ENCODE data around the gene TRAF2. TPM values are rescaled to one million over a fixed set of nuclear protein-coding genes. Genes with fewer than 3 reads are reported as not detected.

TRAF2 gene
- total and polyA plus RNA-seq, 2 donors (not counting 1 experiment from before 2014, with no cell fraction given), result 25.5 to 54.5 TPM

DNA sequence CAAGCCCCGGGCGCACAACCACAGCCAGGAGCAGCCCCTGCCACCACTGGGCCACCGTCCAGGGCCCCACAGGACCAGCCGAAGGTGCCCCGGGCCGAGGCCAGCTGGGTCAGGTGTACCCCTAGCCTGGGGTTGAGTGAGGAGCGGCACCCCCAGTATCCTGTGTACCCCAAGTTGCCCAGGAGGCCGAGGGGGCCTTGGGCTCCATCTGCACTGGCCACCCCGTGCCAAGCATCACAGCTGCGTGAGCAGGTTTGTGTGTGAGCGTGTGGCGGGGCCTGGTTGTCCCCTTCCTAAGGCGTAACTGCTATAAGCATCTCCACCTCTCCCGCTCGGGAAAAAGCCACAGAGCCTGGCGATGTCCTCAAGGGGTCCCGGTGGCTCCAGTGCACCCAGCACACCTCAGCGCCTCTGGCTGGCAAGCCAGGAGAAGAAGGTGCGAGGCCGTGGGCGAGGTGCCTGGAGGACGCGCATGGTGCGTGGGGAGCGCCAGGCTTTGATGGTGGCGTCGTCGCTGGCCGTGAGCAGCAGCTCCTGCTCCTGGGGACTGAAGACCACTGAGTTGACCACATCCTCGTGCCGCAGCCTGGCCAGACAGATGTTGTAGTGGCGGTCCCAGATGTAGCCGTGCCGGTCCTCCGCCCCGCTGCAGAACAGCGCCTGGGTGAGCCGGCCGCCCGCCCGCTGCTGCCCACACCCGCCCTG lies 54.4 kb downstream of the TRAF2 start:
- WGBS (ENCODE audit: insufficient coverage), result 98% methylated on average over 42 of the region's 42 CpGs
- ATAC-seq (ENCODE audit: low read depth) (no peak), DNase-seq (no peak)
- intact Hi-C loops (cut with micrococcal nuclease), result no loop called here
- H3K27me3 ChIP-seq (replicated peaks in 1 of 4; ENCODE audit: control extremely low read depth in 1 of 4, control insufficient read depth in 3 of 4, insufficient read depth in 4 of 4, low read length in 3 of 4), result no peaks in the 10 kb centered on the region
- no peak overlapping the region for H3K4me2 ChIP-seq (replicated peaks; ENCODE audit: low read depth, low read length, poor library complexity, severe bottlenecking)
- H4K20me1 ChIP-seq (ENCODE audit: control insufficient read depth, insufficient read depth, low read length, poor library complexity, severe bottlenecking), result peaks cover 65% of the 10 kb centered on the region
- POLR2A ChIA-PET, result no interaction called here
- H3K27ac ChIP-seq (ENCODE audit: low read length in 2 of 2), result no peak overlapping the region
- H3K9me3 Mint-ChIP-seq (ENCODE audit: insufficient read depth), result no peaks in the 10 kb centered on the region
- H3K4me3 Mint-ChIP-seq, result no peak overlapping the region
- peaks cover 2 to 36% of the 10 kb centered on the region in 2 experiments for H3K36me3 ChIP-seq (replicated peaks in 1 of 2; ENCODE audit: control extremely low read depth in 1 of 2, control insufficient read depth in 1 of 2, extremely low read depth in 1 of 2, insufficient read depth in 2 of 2, low read length in 1 of 2)
- no peaks in the 10 kb centered on the region for H3K27me3 Mint-ChIP-seq
- peaks cover 6% of the 10 kb centered on the region for H3K4me1 Mint-ChIP-seq
- H3K9ac ChIP-seq (ENCODE audit: low read length), result no peak overlapping the region
- H3K79me2 ChIP-seq (ENCODE audit: control insufficient read depth, insufficient read depth, low read length), result peaks cover 22% of the 10 kb centered on the region
- H3K27ac Mint-ChIP-seq, result no peak overlapping the region
- peaks cover 6 to 18% of the 10 kb centered on the region in 2 donors for H3K4me1 ChIP-seq (ENCODE audit: control insufficient read depth in 2 of 2, insufficient read depth in 2 of 2, low read length in 2 of 2)
- TF ChIP-seq EZH2 (IDR thresholded peaks at IDR 0.05; ENCODE audit: borderline replicate concordance, insufficient read depth, low read depth, low read length, poor library complexity, severe bottlenecking), result no peak
- TF ChIP-seq, protein P1, sequence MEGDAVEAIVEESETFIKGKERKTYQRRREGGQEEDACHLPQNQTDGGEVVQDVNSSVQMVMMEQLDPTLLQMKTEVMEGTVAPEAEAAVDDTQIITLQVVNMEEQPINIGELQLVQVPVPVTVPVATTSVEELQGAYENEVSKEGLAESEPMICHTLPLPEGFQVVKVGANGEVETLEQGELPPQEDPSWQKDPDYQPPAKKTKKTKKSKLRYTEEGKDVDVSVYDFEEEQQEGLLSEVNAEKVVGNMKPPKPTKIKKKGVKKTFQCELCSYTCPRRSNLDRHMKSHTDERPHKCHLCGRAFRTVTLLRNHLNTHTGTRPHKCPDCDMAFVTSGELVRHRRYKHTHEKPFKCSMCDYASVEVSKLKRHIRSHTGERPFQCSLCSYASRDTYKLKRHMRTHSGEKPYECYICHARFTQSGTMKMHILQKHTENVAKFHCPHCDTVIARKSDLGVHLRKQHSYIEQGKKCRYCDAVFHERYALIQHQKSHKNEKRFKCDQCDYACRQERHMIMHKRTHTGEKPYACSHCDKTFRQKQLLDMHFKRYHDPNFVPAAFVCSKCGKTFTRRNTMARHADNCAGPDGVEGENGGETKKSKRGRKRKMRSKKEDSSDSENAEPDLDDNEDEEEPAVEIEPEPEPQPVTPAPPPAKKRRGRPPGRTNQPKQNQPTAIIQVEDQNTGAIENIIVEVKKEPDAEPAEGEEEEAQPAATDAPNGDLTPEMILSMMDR (IDR thresholded peaks at IDR 0.05), result no peak
- H2AFZ ChIP-seq (ENCODE audit: insufficient read depth, low read depth, low read length, poor library complexity, severe bottlenecking), result no peak overlapping the region
- CTCF ChIA-PET, result no interaction called here
- no peaks in the 10 kb centered on the region for H3K9me3 ChIP-seq (ENCODE audit: control extremely low read depth in 1 of 3, control insufficient read depth in 2 of 3, insufficient read depth in 1 of 3, low read length in 2 of 3)
- no peak overlapping the region for H3K4me3 ChIP-seq (ENCODE audit: control extremely low read depth in 1 of 5, extremely low read depth in 1 of 5, insufficient read depth in 1 of 5, low read depth in 2 of 5, low read length in 4 of 5)

DNA sequence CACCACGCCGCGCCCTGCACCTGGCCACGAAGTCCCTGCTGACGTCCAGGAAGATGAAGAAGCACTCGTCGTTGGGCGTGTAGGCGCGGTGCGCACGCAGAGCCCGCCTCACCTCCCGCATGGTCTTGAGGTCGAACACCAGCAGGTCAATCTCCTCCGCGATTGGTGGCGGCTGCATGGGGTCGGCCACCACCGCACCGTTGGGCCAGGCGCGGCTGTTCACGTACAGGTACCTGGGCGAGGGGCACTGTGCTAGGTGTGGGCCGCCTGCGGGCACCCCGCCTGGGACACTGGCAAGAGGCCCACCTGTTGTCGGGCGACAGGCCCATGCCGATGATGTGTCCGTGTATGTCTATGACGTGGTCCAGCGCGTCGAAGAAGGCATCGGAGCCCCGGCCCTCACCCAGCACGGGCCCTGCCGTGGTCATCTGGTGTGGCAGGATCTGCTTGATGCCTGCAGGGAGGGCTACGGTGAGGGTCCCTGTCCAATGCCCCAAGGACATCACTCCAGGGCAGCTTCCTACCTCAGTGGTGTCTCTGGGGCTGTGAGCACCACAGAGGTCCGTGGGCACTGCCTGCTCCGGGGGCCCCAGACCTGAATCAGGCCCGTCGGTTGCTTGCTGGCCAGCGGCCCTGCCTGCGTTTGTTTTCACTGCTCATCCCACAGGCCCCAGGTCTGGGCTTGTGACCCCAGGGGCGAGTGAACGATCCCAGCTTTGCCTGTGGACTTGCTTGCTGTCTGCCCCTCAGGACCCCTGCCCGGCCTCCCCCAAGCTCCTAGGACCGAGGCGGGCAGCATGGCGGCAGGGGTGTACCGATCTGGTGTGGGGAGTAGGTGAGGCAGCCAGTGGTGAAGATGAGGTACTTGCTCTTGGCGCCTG lies 55.2 kb downstream of the TRAF2 start:
- H2AFZ ChIP-seq (ENCODE audit: insufficient read depth, low read depth, low read length, poor library complexity, severe bottlenecking), result no peak overlapping the region
- Mint-ChIP-seq H3K4me3 (no peak overlapping the region), H3K9me3 (ENCODE audit: insufficient read depth) (no peaks in the 10 kb centered on the region), H3K27me3 (no peaks in the 10 kb centered on the region), H3K4me1 (peaks cover 6% of the 10 kb centered on the region), H3K27ac (no peak overlapping the region)
- no peak for TF ChIP-seq EZH2 (IDR thresholded peaks at IDR 0.05; ENCODE audit: borderline replicate concordance, insufficient read depth, low read depth, low read length, poor library complexity, severe bottlenecking)
- TF ChIP-seq, protein P1 (IDR thresholded peaks at IDR 0.05), result no peak
- no peak overlapping the region for H3K4me2 ChIP-seq (replicated peaks; ENCODE audit: low read depth, low read length, poor library complexity, severe bottlenecking)
- CTCF ChIA-PET, result no interaction called here
- POLR2A ChIA-PET, result no interaction called here
- 98% methylated on average over 53 of the region's 55 CpGs for WGBS (ENCODE audit: insufficient coverage)
- no peaks in the 10 kb centered on the region for H3K9me3 ChIP-seq (ENCODE audit: control extremely low read depth in 1 of 3, control insufficient read depth in 2 of 3, insufficient read depth in 1 of 3, low read length in 2 of 3)
- H3K4me1 ChIP-seq (ENCODE audit: control insufficient read depth in 2 of 2, insufficient read depth in 2 of 2, low read length in 2 of 2), result peaks cover 6 to 18% of the 10 kb centered on the region in 2 donors
- no peak overlapping the region for H3K4me3 ChIP-seq (ENCODE audit: control extremely low read depth in 1 of 5, extremely low read depth in 1 of 5, insufficient read depth in 1 of 5, low read depth in 2 of 5, low read length in 4 of 5)
- H3K9ac ChIP-seq (ENCODE audit: low read length), result no peak overlapping the region
- no peak for DNase-seq
- intact Hi-C loops (cut with micrococcal nuclease), result no loop called here
- H3K27ac ChIP-seq (ENCODE audit: low read length in 2 of 2), result no peak overlapping the region
- peaks cover 2 to 36% of the 10 kb centered on the region in 2 experiments for H3K36me3 ChIP-seq (replicated peaks in 1 of 2; ENCODE audit: control extremely low read depth in 1 of 2, control insufficient read depth in 1 of 2, extremely low read depth in 1 of 2, insufficient read depth in 2 of 2, low read length in 1 of 2)
- H4K20me1 ChIP-seq (ENCODE audit: control insufficient read depth, insufficient read depth, low read length, poor library complexity, severe bottlenecking), result peaks cover 64% of the 10 kb centered on the region
- no peak for ATAC-seq (ENCODE audit: low read depth)
- peaks cover 22% of the 10 kb centered on the region for H3K79me2 ChIP-seq (ENCODE audit: control insufficient read depth, insufficient read depth, low read length)
- no peaks in the 10 kb centered on the region for H3K27me3 ChIP-seq (replicated peaks in 1 of 4; ENCODE audit: control extremely low read depth in 1 of 4, control insufficient read depth in 3 of 4, insufficient read depth in 4 of 4, low read length in 3 of 4)
